Activated naive CD4-positive, alpha-beta T cell treated with anti-CD3 and anti-CD28 coated beads, Interleukin-2, amount 10 ng/mL, durations not matched to agents 7 days and 5 days (primary cell): ENCODE measurements around the gene OBSL1.

Source experiments
- CTCF ChIA-PET: fragments of 350-600 bp; sonication (Branson Sonifier 250); formaldehyde crosslinking; loops from one replicate; lab custom pipeline; 2021; ENCODE audit warnings: antibody characterized with exemption; lab: Charles Lee
- DNase-seq: peaks from one replicate; pipeline ENCODE4 v3.0.0-alpha.2; 2020
- H3K27ac Mint-ChIP-seq: one replicate; pipeline ENCODE4 v1.8.0; 2021; ENCODE audit warnings: mild to moderate bottlenecking, moderate library complexity, mixed read lengths
- H3K27me3 Mint-ChIP-seq: one replicate; pipeline ENCODE4 v1.8.0; 2021; ENCODE audit warnings: mild to moderate bottlenecking, mixed read lengths
- H3K36me3 Mint-ChIP-seq: one replicate; pipeline ENCODE4 v1.8.0; 2021; ENCODE audit warnings: mixed read lengths
- H3K4me1 Mint-ChIP-seq: one replicate; pipeline ENCODE4 v1.8.0; 2021; ENCODE audit warnings: mixed read lengths
- H3K4me3 Mint-ChIP-seq: one replicate; pipeline ENCODE4 v1.8.0; 2021; ENCODE audit warnings: mild to moderate bottlenecking, moderate library complexity, mixed read lengths
- H3K9me3 Mint-ChIP-seq: one replicate; pipeline ENCODE4 v1.8.0; 2021; ENCODE audit warnings: mixed read lengths

Gene OBSL1

DNA sequence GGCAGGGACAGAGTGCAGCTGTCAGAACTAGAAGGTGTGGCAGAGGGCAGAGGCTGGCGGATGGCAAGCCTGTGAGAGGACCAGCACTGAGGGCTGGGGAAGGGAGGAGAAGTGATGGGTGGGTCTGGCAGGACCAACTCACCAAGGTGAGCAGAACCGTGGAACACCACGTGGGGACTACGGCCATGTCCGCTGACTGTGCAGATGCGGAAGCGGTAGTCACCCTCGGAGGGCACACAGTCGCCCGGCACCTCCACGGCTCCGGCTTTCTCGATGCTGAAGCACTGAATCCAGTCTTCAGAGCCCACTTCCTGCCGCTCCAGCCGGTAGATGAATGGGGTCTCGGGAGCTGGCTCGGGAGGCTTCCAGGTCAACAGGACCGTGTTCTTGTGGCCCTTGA lies 4.2 kb downstream of the OBSL1 start:
- peaks cover 3% of the 10 kb centered on the region for H3K4me1 Mint-ChIP-seq
- no peak overlapping the region for H3K27ac Mint-ChIP-seq
- DNase-seq = no peak
- CTCF ChIA-PET = no interaction called here
- peaks cover 66% of the 10 kb centered on the region for H3K27me3 Mint-ChIP-seq
- H3K9me3 Mint-ChIP-seq = no peaks in the 10 kb centered on the region
- H3K36me3 Mint-ChIP-seq = no peaks in the 10 kb centered on the region
- H3K4me3 Mint-ChIP-seq = no peak overlapping the region

- Mint-ChIP-seq H3K27ac (no peak overlapping the region), H3K4me1 (peaks cover 3% of the 10 kb centered on the region), H3K36me3 (no peaks in the 10 kb centered on the region), H3K27me3 (peaks cover 61% of the 10 kb centered on the region), H3K9me3 (no peaks in the 10 kb centered on the region), H3K4me3 (no peak overlapping the region)
- DNase-seq = no peak
- CTCF ChIA-PET = no interaction called here
These were observed 4.7 kb downstream of the OBSL1 start for GRCh38 chr2:219566640-219567039.

DNA sequence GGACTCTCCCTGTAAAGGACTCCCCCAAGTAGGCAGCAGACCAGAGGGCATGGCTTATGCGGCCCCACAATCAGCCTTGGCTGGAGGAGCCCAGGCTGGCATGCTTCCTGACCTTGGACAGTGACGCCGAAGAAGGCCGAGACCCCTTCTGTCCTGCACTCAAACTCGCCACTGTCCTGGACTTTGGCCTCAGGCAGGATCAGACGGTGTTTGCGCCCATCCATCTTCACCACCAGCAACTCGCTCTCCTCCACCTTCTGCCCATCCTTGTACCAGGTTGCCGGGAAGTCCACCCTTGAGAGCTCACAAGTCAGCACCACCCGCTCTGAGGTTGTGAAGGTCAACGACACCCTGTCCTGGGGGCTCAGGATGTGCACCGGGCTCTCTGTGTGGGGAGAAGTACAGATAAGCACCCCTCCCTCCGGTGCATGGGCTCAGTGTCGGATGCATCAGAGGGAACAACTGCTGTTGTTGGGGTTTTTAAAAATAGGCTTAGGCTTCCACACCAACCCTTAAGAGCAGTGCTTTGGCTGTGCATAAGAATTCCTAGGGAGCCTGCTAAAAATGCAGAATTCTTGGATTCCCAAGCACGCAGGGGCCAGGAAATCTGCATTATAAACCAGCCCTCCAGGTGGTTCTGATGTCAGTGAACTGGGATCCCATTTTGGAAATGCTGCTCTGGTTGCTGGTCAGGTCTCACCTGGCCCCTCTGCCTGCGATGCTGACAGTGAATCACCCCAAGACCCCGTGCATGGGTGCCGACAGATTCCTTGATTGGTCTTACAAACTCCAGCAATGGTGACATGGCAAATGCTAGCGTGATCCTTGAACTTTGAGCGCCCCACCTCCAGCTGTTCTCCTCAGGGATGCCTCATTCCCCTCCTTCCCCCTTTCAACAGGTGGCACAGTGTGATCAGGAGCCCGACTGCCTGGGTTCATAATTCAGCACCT lies 5.9 kb downstream of the OBSL1 start:
- CTCF ChIA-PET = interaction anchor here (0.5 kb wide), 1 partner anchor 270 kb away, joined by 3 read pairs; no protein-coding TSS in a partner anchor
- Mint-ChIP-seq H3K36me3 (no peaks in the 10 kb centered on the region), H3K9me3 (no peaks in the 10 kb centered on the region), H3K4me3 (no peak overlapping the region), H3K27ac (no peak overlapping the region), H3K27me3 (peaks cover 57% of the 10 kb centered on the region), H3K4me1 (peaks cover 3% of the 10 kb centered on the region)
- DNase-seq = no peak

GRCh38 chr2:219563271-219563928 lies 7.9 kb downstream of the OBSL1 start:
- no peak for DNase-seq
- H3K27ac Mint-ChIP-seq = no peak overlapping the region
- no peaks in the 10 kb centered on the region for H3K4me1 Mint-ChIP-seq
- CTCF ChIA-PET = no interaction called here
- H3K27me3 Mint-ChIP-seq = peaks cover 44% of the 10 kb centered on the region
- no peaks in the 10 kb centered on the region for H3K9me3 Mint-ChIP-seq
- no peak overlapping the region for H3K4me3 Mint-ChIP-seq
- no peaks in the 10 kb centered on the region for H3K36me3 Mint-ChIP-seq

GRCh38 chr2:219562049-219563020 lies 9.0 kb downstream of the OBSL1 start:
- no peaks in the 10 kb centered on the region for H3K9me3 Mint-ChIP-seq

DNA sequence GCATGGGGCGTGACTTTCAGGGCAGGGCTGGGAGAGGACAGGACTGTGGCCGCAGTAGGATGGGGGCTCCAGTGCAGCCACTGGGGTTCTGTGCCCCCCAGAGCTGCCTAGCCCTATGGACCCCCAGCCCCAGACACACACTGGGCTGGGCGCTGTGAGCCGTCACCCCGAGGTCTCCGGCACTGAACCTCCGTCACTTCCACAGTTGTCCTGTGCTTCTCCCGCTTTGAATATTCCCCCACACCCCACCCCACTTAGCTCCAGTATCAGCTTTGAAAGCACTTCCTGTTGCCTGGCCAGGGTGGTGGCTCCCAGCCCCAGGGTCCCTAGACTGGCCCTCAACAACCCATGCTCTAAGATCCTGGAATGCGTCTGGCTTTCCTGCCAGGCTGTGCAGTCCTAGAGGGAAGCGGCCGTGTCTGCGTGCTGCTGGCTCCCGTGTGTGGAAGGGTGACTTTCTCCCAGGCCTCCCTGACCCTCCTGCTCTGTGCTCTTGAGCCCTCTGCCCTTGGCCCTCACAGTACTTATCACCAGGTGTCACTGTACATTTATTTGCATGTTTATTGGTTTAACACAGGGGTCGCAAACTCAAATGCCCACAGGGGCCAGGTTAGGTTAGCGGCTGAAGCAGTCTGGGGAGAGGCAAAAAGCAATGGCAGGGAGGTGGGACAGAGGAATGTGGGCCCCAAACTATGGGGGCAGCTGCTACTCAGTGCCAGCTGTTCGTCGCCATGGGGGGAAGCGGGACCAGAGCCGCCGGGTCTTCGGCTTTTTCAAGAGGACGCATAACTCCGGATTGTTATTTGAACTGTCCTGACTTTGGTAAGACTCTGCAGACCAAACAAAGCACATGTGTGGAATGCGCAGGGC lies 9.9 kb downstream of the OBSL1 start:
- H3K9me3 Mint-ChIP-seq = no peaks in the 10 kb centered on the region
- DNase-seq = no peak
- no peak overlapping the region for H3K27ac Mint-ChIP-seq
- H3K27me3 Mint-ChIP-seq = peaks cover 29% of the 10 kb centered on the region
- H3K36me3 Mint-ChIP-seq = no peaks in the 10 kb centered on the region
- no peaks in the 10 kb centered on the region for H3K4me1 Mint-ChIP-seq
- H3K4me3 Mint-ChIP-seq = no peak overlapping the region
- CTCF ChIA-PET = interaction anchor here (0.8 to 3.8 kb wide), 11 partner anchors 7 to 82 kb away, joined by 3 to 35 read pairs (median 5); no protein-coding TSS in a partner anchor

More at GRCh38 chr2:219562049-219563020, 9.0 kb downstream of the OBSL1 start:
- CTCF ChIA-PET = interaction anchor here (0.8 to 3.8 kb wide), 2 partner anchors 22 to 87 kb away, joined by 6 to 35 read pairs; no protein-coding TSS in a partner anchor
- Mint-ChIP-seq H3K4me1 (no peaks in the 10 kb centered on the region), H3K27ac (no peak overlapping the region), H3K4me3 (no peak overlapping the region), H3K36me3 (no peaks in the 10 kb centered on the region), H3K27me3 (peaks cover 36% of the 10 kb centered on the region)
- DNase-seq = no peak

- Mint-ChIP-seq H3K4me3 (no peak overlapping the region), H3K4me1 (no peaks in the 10 kb centered on the region), H3K9me3 (no peaks in the 10 kb centered on the region), H3K36me3 (no peaks in the 10 kb centered on the region), H3K27ac (no peak overlapping the region), H3K27me3 (peaks cover 23% of the 10 kb centered on the region)
- CTCF ChIA-PET = interaction anchor here (0.7 to 3.8 kb wide), 17 partner anchors 8 to 82 kb away, joined by 3 to 35 read pairs (median 5); partner anchors contain the start of gene OBSL1
- no peak for DNase-seq
These were observed 10.5 kb downstream of the OBSL1 start for GRCh38 chr2:219560893-219561178.

GRCh38 chr2:219560037-219560892 lies 11.1 kb downstream of the OBSL1 start:
- no peaks in the 10 kb centered on the region for H3K4me1 Mint-ChIP-seq
- H3K27me3 Mint-ChIP-seq = peaks cover 21% of the 10 kb centered on the region
- no peak overlapping the region for H3K27ac Mint-ChIP-seq
- peak; percentile 32 for DNase-seq
- no peaks in the 10 kb centered on the region for H3K9me3 Mint-ChIP-seq
- H3K4me3 Mint-ChIP-seq = no peak overlapping the region
- H3K36me3 Mint-ChIP-seq = no peaks in the 10 kb centered on the region
- CTCF ChIA-PET = interaction anchor here (0.7 to 3.8 kb wide), 18 partner anchors 9 to 85 kb away, joined by 3 to 35 read pairs (median 5); partner anchors contain the start of gene OBSL1

GRCh38 chr2:219559156-219559915 lies 12.0 kb downstream of the OBSL1 start:
- H3K4me1 Mint-ChIP-seq = no peaks in the 10 kb centered on the region
- H3K4me3 Mint-ChIP-seq = no peak overlapping the region

DNA sequence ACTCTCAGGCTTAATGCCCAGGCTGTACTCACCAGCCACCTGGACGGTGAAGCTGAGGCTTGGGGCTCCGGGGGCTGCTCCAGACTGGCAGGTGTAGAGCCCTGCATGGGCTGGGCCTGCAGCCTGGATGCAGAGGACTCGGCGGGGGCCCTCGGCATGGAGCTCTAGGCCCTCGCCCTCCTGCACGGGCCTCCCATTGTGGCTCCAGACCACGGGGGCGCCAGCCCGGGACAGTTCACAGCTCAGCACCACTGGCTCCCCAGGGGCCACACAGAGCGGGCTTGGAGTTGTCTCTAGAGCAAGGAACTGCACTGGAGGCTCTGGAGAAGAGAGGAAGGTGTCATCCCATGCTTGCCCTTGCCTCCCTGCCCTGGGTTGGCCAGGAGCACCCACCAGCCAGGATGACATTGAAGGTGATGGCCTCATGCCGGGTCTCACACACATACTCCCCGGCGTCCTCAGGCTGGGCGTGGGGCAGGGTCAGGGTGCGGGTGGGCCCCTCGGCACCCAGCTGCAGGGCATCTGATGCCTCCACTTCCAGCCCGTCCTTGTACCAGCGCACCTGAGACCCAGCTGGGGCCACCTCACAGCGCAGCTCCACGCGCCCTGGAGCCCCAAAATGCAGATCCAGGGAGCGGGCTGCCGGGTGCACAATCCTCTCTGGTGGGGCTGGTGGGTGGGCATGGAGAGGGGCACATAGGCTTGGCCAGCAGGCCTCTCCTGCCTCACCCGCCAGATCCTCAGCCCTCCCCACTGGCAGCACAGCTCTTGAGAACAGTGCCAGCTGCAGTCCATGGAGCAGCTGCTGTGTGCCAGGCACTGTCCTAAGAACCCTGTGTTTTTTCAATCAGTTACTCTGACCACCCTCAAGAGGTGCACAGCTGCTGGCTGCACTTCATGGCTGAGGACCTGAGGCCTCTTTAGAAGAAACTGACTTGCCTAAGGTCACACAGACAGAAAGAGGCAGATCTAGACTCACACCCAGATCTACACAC lies 13.3 kb downstream of the OBSL1 start:
- CTCF ChIA-PET = interaction anchor here (1.6 to 2.0 kb wide), 3 partner anchors 16 to 62 kb away, joined by 5 to 7 read pairs (median 6); a partner anchor contains a TSS
- peaks cover 31% of the 10 kb centered on the region for H3K27me3 Mint-ChIP-seq
- peaks cover 4% of the 10 kb centered on the region for H3K4me1 Mint-ChIP-seq
- H3K4me3 Mint-ChIP-seq = no peak overlapping the region
- H3K36me3 Mint-ChIP-seq = no peaks in the 10 kb centered on the region
- no peak for DNase-seq
- H3K27ac Mint-ChIP-seq = no peak overlapping the region
- H3K9me3 Mint-ChIP-seq = no peaks in the 10 kb centered on the region

More at GRCh38 chr2:219559156-219559915, 12.0 kb downstream of the OBSL1 start:
- DNase-seq = no peak
- Mint-ChIP-seq H3K9me3 (no peaks in the 10 kb centered on the region), H3K27ac (no peak overlapping the region), H3K36me3 (no peaks in the 10 kb centered on the region), H3K27me3 (peaks cover 18% of the 10 kb centered on the region)
- CTCF ChIA-PET = interaction anchor here (1.0 to 3.8 kb wide), 8 partner anchors 9 to 86 kb away, joined by 3 to 35 read pairs (median 7); partner anchors contain the start of gene OBSL1

GRCh38 chr2:219557320-219557719 lies 14.0 kb downstream of the OBSL1 start:
- CTCF ChIA-PET = interaction anchor here (1.6 to 2.0 kb wide), 3 partner anchors 15 to 62 kb away, joined by 5 to 7 read pairs (median 6); a partner anchor contains a TSS

More at GRCh38 chr2:219557320-219557719, 14.0 kb downstream of the OBSL1 start:
- no peak for DNase-seq
- peaks cover 4% of the 10 kb centered on the region for H3K4me1 Mint-ChIP-seq
- no peak overlapping the region for H3K27ac Mint-ChIP-seq
- H3K36me3 Mint-ChIP-seq = no peaks in the 10 kb centered on the region
- H3K9me3 Mint-ChIP-seq = no peaks in the 10 kb centered on the region
- no peak overlapping the region for H3K4me3 Mint-ChIP-seq
- H3K27me3 Mint-ChIP-seq = peaks cover 38% of the 10 kb centered on the region
